ENCODE data around the gene PARP14. TPM values are rescaled to one million over a fixed set of nuclear protein-coding genes. Genes with fewer than 3 reads are reported as not detected.

PARP14 gene
- total and polyA plus RNA-seq, 10 of the 15 experiments (the other 5 are each of a cell fraction or from before 2014, with no cell fraction given): 21.6 to 189 (median 92.7) TPM

GRCh38 chr3:122681974-122682409 is 1.4 kb downstream of the PARP14 start:
- H3K79me2 ChIP-seq (ENCODE audit: control insufficient read depth, insufficient read depth, low read length): peaks cover 55% of the 10 kb centered on the region
- H3K4me1 ChIP-seq (ENCODE audit: control insufficient read depth, insufficient read depth, low read length): peaks cover 16% of the 10 kb centered on the region
- TF ChIP-seq FOXM1 (IDR thresholded peaks at IDR 0.05; ENCODE audit: low read depth, low read length) (no peak), REST (IDR thresholded peaks at IDR 0.05; ENCODE audit: low read depth, low read length) (no peak), SREBF1 (IDR thresholded peaks at IDR 0.05; ENCODE audit: low read length) (no peak), ZNF687 (IDR thresholded peaks at IDR 0.05) (0 out of 2 replicates have a peak, but pooled peaks have one; percentile 4), NBN (IDR thresholded peaks at IDR 0.05) (0 out of 2 replicates have a peak, but pooled peaks have one; percentile 5), IKZF1 (conservative IDR thresholded peaks at IDR 0.05) (peak; percentile 67), WRNIP1 (IDR thresholded peaks at IDR 0.05; ENCODE audit: borderline replicate concordance, low read depth, low read length) (0 out of 2 replicates have a peak, but pooled peaks have one; percentile 6), SUZ12 (IDR thresholded peaks at IDR 0.05; ENCODE audit: unreplicated experiment) (no peak), NR2F1 (conservative IDR thresholded peaks at IDR 0.05) (peak; percentile 40; the same call in 1 of the 2 replicates), RELB (IDR thresholded peaks at IDR 0.05; ENCODE audit: low read depth) (peak; percentile 55), ATF3 (IDR thresholded peaks at IDR 0.05; ENCODE audit: borderline replicate concordance, extremely low read depth, low read depth, low read length) (no peak), EED (IDR thresholded peaks at IDR 0.05; ENCODE audit: low read depth) (peak; percentile 39; the same call in 1 of the 2 replicates), ZZZ3 (IDR thresholded peaks at IDR 0.05; ENCODE audit: control insufficient read depth, insufficient read length, low read depth) (no peak), IKZF2 (IDR thresholded peaks at IDR 0.05) (peak; percentile 54 to 73; a peak in 3 of 4 replicates)

More at GRCh38 chr3:122681974-122682409, 1.4 kb downstream of the PARP14 start:
- H3K9ac ChIP-seq (ENCODE audit: control insufficient read depth, insufficient read depth, low read length): peak overlapping the region; percentile 95
- DNase-seq (ENCODE audit: low read depth, low spot score): no peak
- in situ Hi-C loops (cut with MboI) (loop anchor here (10.0 kb wide), 2 partner anchors 577 to 1027 kb away; no protein-coding TSS in a partner anchor), intact Hi-C loops (cut with micrococcal nuclease; ENCODE audit: unreplicated experiment) (no loop called here)
- no peak overlapping the region for H2AFZ ChIP-seq (ENCODE audit: control insufficient read depth, low read depth, low read length)
- H3K9me3 ChIP-seq (replicated peaks; ENCODE audit: control insufficient read depth, insufficient read depth, low read length): no peaks in the 10 kb centered on the region
- no TSS peak for BruUV-seq (replicated peaks)
- peaks cover under 1 to 10% of the 10 kb centered on the region in 2 experiments; a peak in 2 of 4 replicates for H3K36me3 ChIP-seq (ENCODE audit: control insufficient read depth in 2 of 2, insufficient read depth in 2 of 2, low read length in 1 of 2)
- ChIA-PET RAD21 (ENCODE audit: unreplicated experiment) (interaction anchor here (5.2 to 8.2 kb wide), 3 partner anchors 103 to 118 kb away, joined by 46 to 236 read pairs (median 60); partner anchors contain the start of genes DTX3L, PARP15 and PARP9), CTCF (interaction anchor here (0.9 to 6.4 kb wide), 5 partner anchors 63 to 290 kb away, joined by 3 to 192 read pairs (median 47); partner anchors contain the start of genes DTX3L and PARP9), SMC1A (ENCODE audit: uncharacterized antibody, unreplicated experiment) (interaction anchor here (6.2 to 11.3 kb wide), 4 partner anchors 15 to 125 kb away, joined by 61 to 250 read pairs (median 102); partner anchors contain the start of genes DTX3L and PARP9), POLR2A (interaction anchor here (0.7 to 6.5 kb wide), 4 partner anchors 62 to 114 kb away, joined by 3 to 67 read pairs (median 18); no protein-coding TSS in a partner anchor)
- H3K27ac ChIP-seq (ENCODE audit: control insufficient read depth, insufficient read depth): peak overlapping the region; percentile 97
- H3K4me2 ChIP-seq (ENCODE audit: control insufficient read depth, insufficient read depth): peak overlapping the region; percentile 70
- 0% methylated on average over 3 of the region's 3 CpGs for WGBS (ENCODE audit: insufficient coverage, insufficient replicate concordance, low lambda C conversion rate, missing lambda C conversion rate)
- no peaks in the 10 kb centered on the region for H3K27me3 ChIP-seq (replicated peaks in 1 of 2; ENCODE audit: control insufficient read depth in 2 of 2, insufficient read depth in 2 of 2, low read length in 1 of 2)
- no peak for ATAC-seq
- FAIRE-seq: no peak
- peak overlapping the region; percentile 97 for H3K4me3 ChIP-seq
- peaks cover under 1% of the 10 kb centered on the region; the same call in 1 of the 2 replicates for H4K20me1 ChIP-seq (ENCODE audit: control insufficient read depth, insufficient read depth)

All from GM12878 (cell line).